Measurements from ENCODE around the gene FAM120A. TPM values are rescaled to one million over a fixed set of nuclear protein-coding genes. Genes with fewer than 3 reads are reported as not detected.

The FAM120A gene
- total and polyA plus RNA-seq, 9 of the 15 experiments (the other 6 are each of a cell fraction or from before 2014, with no cell fraction given) = 8.7 to 71.0 (median 42.2) TPM

- BruUV-seq (replicated peaks) = no TSS peak
- Histone ChIP-seq H3K9ac (ENCODE audit: insufficient read depth in 1 of 2, low read depth in 2 of 2, low read length in 2 of 2) (no peak overlapping the region), H3K27me3 (ENCODE audit: control insufficient read depth in 2 of 2, insufficient read depth in 2 of 2, low read length in 2 of 2) (no peaks in the 10 kb centered on the region), H3K79me2 (ENCODE audit: control insufficient read depth, insufficient read depth, low read length) (peaks cover 98% of the 10 kb centered on the region), H3K9me1 (ENCODE audit: control insufficient read depth, insufficient read depth, low read length) (no peaks in the 10 kb centered on the region), H3K4me3 (no peak overlapping the region), H3K4me2 (ENCODE audit: insufficient read depth, low read length) (peak overlapping the region; percentile 50), H3K27ac (ENCODE audit: extremely low read depth, low read depth, low read length) (no peak overlapping the region), H3K9me3 (replicated peaks; ENCODE audit: control insufficient read depth, insufficient read depth, low read depth, low read length) (no peaks in the 10 kb centered on the region), H3K36me3 (ENCODE audit: control insufficient read depth, insufficient read depth, low read length) (peaks cover 55% of the 10 kb centered on the region; the same call in 2 of the 3 replicates), H2AFZ (ENCODE audit: low read depth, low read length) (no peak overlapping the region), H4K20me1 (replicated peaks; ENCODE audit: control insufficient read depth, insufficient read depth, low read length) (peaks cover 20% of the 10 kb centered on the region; the same call in 1 of the 2 replicates), H3K4me1 (replicated peaks in 1 of 2; ENCODE audit: control insufficient read depth in 2 of 2, insufficient read depth in 2 of 2, low read length in 2 of 2) (peaks cover 7 to 15% of the 10 kb centered on the region in 2 experiments; a peak in 3 of 5 replicates)
- ChIA-PET CTCF (ENCODE audit: low intra/inter-chr PET ratio) (no interaction called here), POLR2A (interaction anchor here (0.6 to 2.4 kb wide), 4 partner anchors 9 to 290 kb away, joined by 3 to 13 read pairs (median 7); no protein-coding TSS in a partner anchor)
- intact Hi-C loops (cut with micrococcal nuclease) (no loop called here), in situ Hi-C loops (cut with MboI) (no loop called here)
- no peak for FAIRE-seq
- no peak for ATAC-seq
- DNase-seq (ENCODE audit: extremely low read depth in 1 of 4, low spot score in 3 of 4) = peak in 2 of 4 experiments; percentile 29 to 45
- WGBS (ENCODE audit: insufficient coverage, low coverage, missing lambda C conversion rate) = 26% methylated on average over 2 of the region's 2 CpGs
- no peak for TF ChIP-seq BRF2 (IDR thresholded peaks at IDR 0.05; ENCODE audit: borderline replicate concordance, insufficient read depth, insufficient read length)
- TF ChIP-seq RBFOX2 (IDR thresholded peaks at IDR 0.05; ENCODE audit: low read depth, low read length) = 0 out of 2 replicates have a peak, but pooled peaks have one; percentile 9
- no peak for TF ChIP-seq TAF1 (IDR thresholded peaks at IDR 0.05; ENCODE audit: control insufficient read depth, extremely low read depth, insufficient read depth, low read length, severe bottlenecking)
- no peak for TF ChIP-seq POLR3G (IDR thresholded peaks at IDR 0.05; ENCODE audit: extremely low read depth, insufficient read length, insufficient replicate concordance)
- TF ChIP-seq SPI1 (IDR thresholded peaks at IDR 0.05; ENCODE audit: borderline replicate concordance, low read depth, low read length) = peak; percentile 46; the same call in 1 of the 2 replicates
- TF ChIP-seq TEAD4 (IDR thresholded peaks at IDR 0.05; ENCODE audit: low read length) = peak; percentile 12; the same call in 1 of the 2 replicates
- no peak for TF ChIP-seq TEAD4 (CRISPR knock-in tag; IDR thresholded peaks at IDR 0.05; ENCODE audit: borderline replicate concordance)
- 0 out of 2 replicates have a peak, but pooled peaks have one; percentile 17 for TF ChIP-seq NR2C2 (CRISPR knock-in tag; IDR thresholded peaks at IDR 0.05)
- peak; percentile 84 for TF ChIP-seq NR2C2 (tag; IDR thresholded peaks at IDR 0.05)
- no peak for TF ChIP-seq MCM5 (IDR thresholded peaks at IDR 0.05; ENCODE audit: low read depth)
- no peak for TF ChIP-seq ZNF639 (CRISPR knock-in tag; conservative IDR thresholded peaks at IDR 0.05 in 1 of 2, IDR thresholded peaks at IDR 0.05 in 1 of 2)
- TF ChIP-seq ETS1 (conservative IDR thresholded peaks at IDR 0.05; ENCODE audit: control insufficient read depth, low read depth, low read length) = no peak
- TF ChIP-seq CLOCK (CRISPR knock-in tag; IDR thresholded peaks at IDR 0.05; ENCODE audit: borderline replicate concordance) = no peak
- TF ChIP-seq NR2C1 (IDR thresholded peaks at IDR 0.05) = peak; percentile 73
- peak; percentile 83 for TF ChIP-seq NR2C1 (tag; IDR thresholded peaks at IDR 0.05)
Observed at GRCh38 chr9:93456504-93456903, 5.0 kb downstream of the FAM120A start.
